Measurements from ENCODE around the gene FNDC3A.

- TF ChIP-seq CTCF (conservative IDR thresholded peaks at IDR 0.05 in 1 of 2, IDR thresholded peaks at IDR 0.05 in 1 of 2; ENCODE audit: extremely low read depth in 1 of 2, insufficient read depth in 1 of 2, low read depth in 1 of 2, low read length in 2 of 2) = no peak
- no peak for TF ChIP-seq EZH2 (IDR thresholded peaks at IDR 0.05; ENCODE audit: borderline replicate concordance, low read length)
Measured at GRCh38 chr13:49256841-49257240, 281.1 kb downstream of the FNDC3A start.
